ENCODE measurements around the gene SLC7A8. TPM values are rescaled to one million over a fixed set of nuclear protein-coding genes. Genes with fewer than 3 reads are reported as not detected.

Gene SLC7A8
- total and polyA plus RNA-seq, 2 experiments from 2014 or later = 117 to 124 TPM

DNA sequence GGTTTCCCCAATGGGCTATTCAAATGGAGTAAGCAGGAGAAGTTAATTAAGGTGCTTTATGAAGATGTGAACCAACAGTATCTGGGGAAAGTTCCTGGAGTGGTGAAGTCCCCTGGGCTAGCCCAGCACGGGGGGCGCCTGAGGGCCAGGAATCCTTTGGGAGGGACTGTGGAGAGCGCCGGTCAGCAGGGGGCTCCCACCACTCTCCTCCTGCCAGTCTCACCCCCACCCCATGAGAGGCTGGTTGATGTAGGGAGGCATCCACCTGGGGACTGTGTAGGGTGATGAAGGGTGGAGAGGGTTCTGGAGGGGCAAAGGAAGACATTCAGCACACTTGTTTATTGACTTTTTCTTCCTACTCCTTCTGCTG is 68.8 kb downstream of the SLC7A8 start:
- no peaks in the 10 kb centered on the region for H3K36me3 Mint-ChIP-seq (ENCODE audit: low read depth)
- ATAC-seq (no peak), DNase-seq (ENCODE audit: low spot score) (no peak)
- H3K4me1 Mint-ChIP-seq = peaks cover 25% of the 10 kb centered on the region
- Histone ChIP-seq H3K27me3 (ENCODE audit: insufficient read depth) (no peaks in the 10 kb centered on the region), H3K27ac (ENCODE audit: low read depth) (no peak overlapping the region), H3K4me1 (ENCODE audit: insufficient read depth) (peaks cover 18% of the 10 kb centered on the region), H3F3A (replicated peaks; ENCODE audit: low read depth) (no peaks in the 10 kb centered on the region), H3K4me2 (no peak overlapping the region), H2AFZ (no peak overlapping the region), H4K20me1 (replicated peaks; ENCODE audit: insufficient read depth) (no peaks in the 10 kb centered on the region), H3K4me3 (no peak overlapping the region), H3K9me2 (ENCODE audit: insufficient read depth) (no peaks in the 10 kb centered on the region), H3K36me3 (ENCODE audit: insufficient read depth) (no peaks in the 10 kb centered on the region), H3K79me2 (replicated peaks; ENCODE audit: insufficient read depth) (no peaks in the 10 kb centered on the region)
- H3K9me3 Mint-ChIP-seq = no peaks in the 10 kb centered on the region; the same call in 2 of the 3 replicates
- TF ChIP-seq ZNF331 (CRISPR knock-in tag; IDR thresholded peaks at IDR 0.05; ENCODE audit: low read depth) = no peak
- TF ChIP-seq, protein P1, sequence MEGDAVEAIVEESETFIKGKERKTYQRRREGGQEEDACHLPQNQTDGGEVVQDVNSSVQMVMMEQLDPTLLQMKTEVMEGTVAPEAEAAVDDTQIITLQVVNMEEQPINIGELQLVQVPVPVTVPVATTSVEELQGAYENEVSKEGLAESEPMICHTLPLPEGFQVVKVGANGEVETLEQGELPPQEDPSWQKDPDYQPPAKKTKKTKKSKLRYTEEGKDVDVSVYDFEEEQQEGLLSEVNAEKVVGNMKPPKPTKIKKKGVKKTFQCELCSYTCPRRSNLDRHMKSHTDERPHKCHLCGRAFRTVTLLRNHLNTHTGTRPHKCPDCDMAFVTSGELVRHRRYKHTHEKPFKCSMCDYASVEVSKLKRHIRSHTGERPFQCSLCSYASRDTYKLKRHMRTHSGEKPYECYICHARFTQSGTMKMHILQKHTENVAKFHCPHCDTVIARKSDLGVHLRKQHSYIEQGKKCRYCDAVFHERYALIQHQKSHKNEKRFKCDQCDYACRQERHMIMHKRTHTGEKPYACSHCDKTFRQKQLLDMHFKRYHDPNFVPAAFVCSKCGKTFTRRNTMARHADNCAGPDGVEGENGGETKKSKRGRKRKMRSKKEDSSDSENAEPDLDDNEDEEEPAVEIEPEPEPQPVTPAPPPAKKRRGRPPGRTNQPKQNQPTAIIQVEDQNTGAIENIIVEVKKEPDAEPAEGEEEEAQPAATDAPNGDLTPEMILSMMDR (conservative IDR thresholded peaks at IDR 0.05; ENCODE audit: low read depth in 2 of 2) = peak; percentile 15 to 36; a peak in 2 of 4 replicates
- no peak overlapping the region; the same call in 2 of the 3 replicates for H3K4me3 Mint-ChIP-seq
- peaks cover 8% of the 10 kb centered on the region for H3K27me3 Mint-ChIP-seq (ENCODE audit: insufficient read depth, low read depth, poor library complexity)
- no peak overlapping the region for H3K27ac Mint-ChIP-seq

DNA sequence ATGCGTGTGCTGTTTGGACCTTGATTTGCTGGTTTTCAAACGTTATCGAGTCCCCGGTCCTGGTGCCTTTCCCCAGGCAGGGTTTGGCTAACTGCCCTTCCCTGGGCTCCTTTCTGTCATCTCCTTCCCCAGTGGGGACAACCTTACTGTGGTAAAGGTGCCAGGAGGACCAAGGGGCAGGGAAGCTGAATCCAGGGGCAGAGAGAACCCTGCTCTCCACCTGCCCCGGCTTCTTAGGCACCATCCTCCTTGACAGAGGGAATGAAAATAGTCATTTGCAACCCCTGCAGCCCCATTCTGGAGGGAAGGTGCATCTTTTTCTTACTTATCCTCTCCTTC is 69.4 kb downstream of the SLC7A8 start:
- no peaks in the 10 kb centered on the region for H3K9me2 ChIP-seq (ENCODE audit: insufficient read depth)
- peak overlapping the region; percentile 86 for H2AFZ ChIP-seq
- H3K9me3 Mint-ChIP-seq = no peaks in the 10 kb centered on the region; the same call in 2 of the 3 replicates
- no peaks in the 10 kb centered on the region for H3K79me2 ChIP-seq (replicated peaks; ENCODE audit: insufficient read depth)
- H3K4me1 ChIP-seq (ENCODE audit: insufficient read depth) = peaks cover 12% of the 10 kb centered on the region; the same call in 1 of the 2 replicates
- no peaks in the 10 kb centered on the region for H3K27me3 ChIP-seq (ENCODE audit: insufficient read depth)
- H3F3A ChIP-seq (replicated peaks; ENCODE audit: low read depth) = no peaks in the 10 kb centered on the region
- H3K36me3 ChIP-seq (ENCODE audit: insufficient read depth) = no peaks in the 10 kb centered on the region
- H3K36me3 Mint-ChIP-seq (ENCODE audit: low read depth) = peaks cover 2% of the 10 kb centered on the region; the same call in 1 of the 3 replicates
- H4K20me1 ChIP-seq (replicated peaks; ENCODE audit: insufficient read depth) = no peaks in the 10 kb centered on the region
- no peak overlapping the region; the same call in 2 of the 3 replicates for H3K4me3 Mint-ChIP-seq
- no peak for ATAC-seq
- no peak overlapping the region for H3K27ac Mint-ChIP-seq
- H3K27ac ChIP-seq (ENCODE audit: low read depth) = no peak overlapping the region
- DNase-seq (ENCODE audit: low spot score) = no peak
- H3K4me1 Mint-ChIP-seq = peaks cover 20% of the 10 kb centered on the region
- H3K4me2 ChIP-seq = peak overlapping the region; percentile 21
- H3K27me3 Mint-ChIP-seq (ENCODE audit: insufficient read depth, low read depth, poor library complexity) = peaks cover 8% of the 10 kb centered on the region
- no peak overlapping the region for H3K4me3 ChIP-seq
- TF ChIP-seq NANOG (IDR thresholded peaks at IDR 0.05; ENCODE audit: borderline replicate concordance) = no peak
- TF ChIP-seq, protein P2, sequence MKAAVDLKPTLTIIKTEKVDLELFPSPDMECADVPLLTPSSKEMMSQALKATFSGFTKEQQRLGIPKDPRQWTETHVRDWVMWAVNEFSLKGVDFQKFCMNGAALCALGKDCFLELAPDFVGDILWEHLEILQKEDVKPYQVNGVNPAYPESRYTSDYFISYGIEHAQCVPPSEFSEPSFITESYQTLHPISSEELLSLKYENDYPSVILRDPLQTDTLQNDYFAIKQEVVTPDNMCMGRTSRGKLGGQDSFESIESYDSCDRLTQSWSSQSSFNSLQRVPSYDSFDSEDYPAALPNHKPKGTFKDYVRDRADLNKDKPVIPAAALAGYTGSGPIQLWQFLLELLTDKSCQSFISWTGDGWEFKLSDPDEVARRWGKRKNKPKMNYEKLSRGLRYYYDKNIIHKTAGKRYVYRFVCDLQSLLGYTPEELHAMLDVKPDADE (IDR thresholded peaks at IDR 0.05) = no peak
- TF ChIP-seq, protein P3, sequence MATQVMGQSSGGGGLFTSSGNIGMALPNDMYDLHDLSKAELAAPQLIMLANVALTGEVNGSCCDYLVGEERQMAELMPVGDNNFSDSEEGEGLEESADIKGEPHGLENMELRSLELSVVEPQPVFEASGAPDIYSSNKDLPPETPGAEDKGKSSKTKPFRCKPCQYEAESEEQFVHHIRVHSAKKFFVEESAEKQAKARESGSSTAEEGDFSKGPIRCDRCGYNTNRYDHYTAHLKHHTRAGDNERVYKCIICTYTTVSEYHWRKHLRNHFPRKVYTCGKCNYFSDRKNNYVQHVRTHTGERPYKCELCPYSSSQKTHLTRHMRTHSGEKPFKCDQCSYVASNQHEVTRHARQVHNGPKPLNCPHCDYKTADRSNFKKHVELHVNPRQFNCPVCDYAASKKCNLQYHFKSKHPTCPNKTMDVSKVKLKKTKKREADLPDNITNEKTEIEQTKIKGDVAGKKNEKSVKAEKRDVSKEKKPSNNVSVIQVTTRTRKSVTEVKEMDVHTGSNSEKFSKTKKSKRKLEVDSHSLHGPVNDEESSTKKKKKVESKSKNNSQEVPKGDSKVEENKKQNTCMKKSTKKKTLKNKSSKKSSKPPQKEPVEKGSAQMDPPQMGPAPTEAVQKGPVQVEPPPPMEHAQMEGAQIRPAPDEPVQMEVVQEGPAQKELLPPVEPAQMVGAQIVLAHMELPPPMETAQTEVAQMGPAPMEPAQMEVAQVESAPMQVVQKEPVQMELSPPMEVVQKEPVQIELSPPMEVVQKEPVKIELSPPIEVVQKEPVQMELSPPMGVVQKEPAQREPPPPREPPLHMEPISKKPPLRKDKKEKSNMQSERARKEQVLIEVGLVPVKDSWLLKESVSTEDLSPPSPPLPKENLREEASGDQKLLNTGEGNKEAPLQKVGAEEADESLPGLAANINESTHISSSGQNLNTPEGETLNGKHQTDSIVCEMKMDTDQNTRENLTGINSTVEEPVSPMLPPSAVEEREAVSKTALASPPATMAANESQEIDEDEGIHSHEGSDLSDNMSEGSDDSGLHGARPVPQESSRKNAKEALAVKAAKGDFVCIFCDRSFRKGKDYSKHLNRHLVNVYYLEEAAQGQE (IDR thresholded peaks at IDR 0.05; ENCODE audit: unreplicated experiment) = no peak
- TF ChIP-seq ZNF114 (CRISPR knock-in tag; IDR thresholded peaks at IDR 0.05) = no peak
- no peak for TF ChIP-seq STAT1 (IDR thresholded peaks at IDR 0.05; ENCODE audit: unreplicated experiment)
- TF ChIP-seq, protein P4, sequence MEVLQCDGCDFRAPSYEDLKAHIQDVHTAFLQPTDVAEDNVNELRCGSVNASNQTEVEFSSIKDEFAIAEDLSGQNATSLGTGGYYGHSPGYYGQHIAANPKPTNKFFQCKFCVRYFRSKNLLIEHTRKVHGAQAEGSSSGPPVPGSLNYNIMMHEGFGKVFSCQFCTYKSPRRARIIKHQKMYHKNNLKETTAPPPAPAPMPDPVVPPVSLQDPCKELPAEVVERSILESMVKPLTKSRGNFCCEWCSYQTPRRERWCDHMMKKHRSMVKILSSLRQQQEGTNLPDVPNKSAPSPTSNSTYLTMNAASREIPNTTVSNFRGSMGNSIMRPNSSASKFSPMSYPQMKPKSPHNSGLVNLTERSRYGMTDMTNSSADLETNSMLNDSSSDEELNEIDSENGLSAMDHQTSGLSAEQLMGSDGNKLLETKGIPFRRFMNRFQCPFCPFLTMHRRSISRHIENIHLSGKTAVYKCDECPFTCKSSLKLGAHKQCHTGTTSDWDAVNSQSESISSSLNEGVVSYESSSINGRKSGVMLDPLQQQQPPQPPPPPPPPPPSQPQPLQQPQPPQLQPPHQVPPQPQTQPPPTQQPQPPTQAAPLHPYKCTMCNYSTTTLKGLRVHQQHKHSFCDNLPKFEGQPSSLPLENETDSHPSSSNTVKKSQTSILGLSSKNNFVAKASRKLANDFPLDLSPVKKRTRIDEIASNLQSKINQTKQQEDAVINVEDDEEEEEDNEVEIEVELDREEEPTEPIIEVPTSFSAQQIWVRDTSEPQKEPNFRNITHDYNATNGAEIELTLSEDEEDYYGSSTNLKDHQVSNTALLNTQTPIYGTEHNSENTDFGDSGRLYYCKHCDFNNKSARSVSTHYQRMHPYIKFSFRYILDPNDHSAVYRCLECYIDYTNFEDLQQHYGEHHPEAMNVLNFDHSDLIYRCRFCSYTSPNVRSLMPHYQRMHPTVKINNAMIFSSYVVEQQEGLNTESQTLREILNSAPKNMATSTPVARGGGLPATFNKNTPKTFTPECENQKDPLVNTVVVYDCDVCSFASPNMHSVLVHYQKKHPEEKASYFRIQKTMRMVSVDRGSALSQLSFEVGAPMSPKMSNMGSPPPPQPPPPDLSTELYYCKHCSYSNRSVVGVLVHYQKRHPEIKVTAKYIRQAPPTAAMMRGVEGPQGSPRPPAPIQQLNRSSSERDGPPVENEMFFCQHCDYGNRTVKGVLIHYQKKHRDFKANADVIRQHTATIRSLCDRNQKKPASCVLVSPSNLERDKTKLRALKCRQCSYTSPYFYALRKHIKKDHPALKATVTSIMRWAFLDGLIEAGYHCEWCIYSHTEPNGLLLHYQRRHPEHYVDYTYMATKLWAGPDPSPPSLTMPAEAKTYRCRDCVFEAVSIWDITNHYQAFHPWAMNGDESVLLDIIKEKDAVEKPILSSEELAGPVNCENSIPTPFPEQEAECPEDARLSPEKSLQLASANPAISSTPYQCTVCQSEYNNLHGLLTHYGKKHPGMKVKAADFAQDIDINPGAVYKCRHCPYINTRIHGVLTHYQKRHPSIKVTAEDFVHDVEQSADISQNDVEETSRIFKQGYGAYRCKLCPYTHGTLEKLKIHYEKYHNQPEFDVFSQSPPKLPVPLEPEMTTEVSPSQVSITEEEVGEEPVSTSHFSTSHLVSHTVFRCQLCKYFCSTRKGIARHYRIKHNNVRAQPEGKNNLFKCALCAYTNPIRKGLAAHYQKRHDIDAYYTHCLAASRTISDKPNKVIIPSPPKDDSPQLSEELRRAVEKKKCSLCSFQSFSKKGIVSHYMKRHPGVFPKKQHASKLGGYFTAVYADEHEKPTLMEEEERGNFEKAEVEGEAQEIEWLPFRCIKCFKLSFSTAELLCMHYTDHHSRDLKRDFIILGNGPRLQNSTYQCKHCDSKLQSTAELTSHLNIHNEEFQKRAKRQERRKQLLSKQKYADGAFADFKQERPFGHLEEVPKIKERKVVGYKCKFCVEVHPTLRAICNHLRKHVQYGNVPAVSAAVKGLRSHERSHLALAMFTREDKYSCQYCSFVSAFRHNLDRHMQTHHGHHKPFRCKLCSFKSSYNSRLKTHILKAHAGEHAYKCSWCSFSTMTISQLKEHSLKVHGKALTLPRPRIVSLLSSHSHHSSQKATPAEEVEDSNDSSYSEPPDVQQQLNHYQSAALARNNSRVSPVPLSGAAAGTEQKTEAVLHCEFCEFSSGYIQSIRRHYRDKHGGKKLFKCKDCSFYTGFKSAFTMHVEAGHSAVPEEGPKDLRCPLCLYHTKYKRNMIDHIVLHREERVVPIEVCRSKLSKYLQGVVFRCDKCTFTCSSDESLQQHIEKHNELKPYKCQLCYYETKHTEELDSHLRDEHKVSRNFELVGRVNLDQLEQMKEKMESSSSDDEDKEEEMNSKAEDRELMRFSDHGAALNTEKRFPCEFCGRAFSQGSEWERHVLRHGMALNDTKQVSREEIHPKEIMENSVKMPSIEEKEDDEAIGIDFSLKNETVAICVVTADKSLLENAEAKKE (CRISPR knock-in tag; IDR thresholded peaks at IDR 0.05) = no peak
